Mesothelial cell of epicardium (in vitro differentiated cells): ENCODE measurements around the gene RASSF5. TPM values are rescaled to one million over a fixed set of nuclear protein-coding genes. Genes with fewer than 3 reads are reported as not detected.

Source experiments
- DNase-seq, 2 experiments: peaks; one replicate each; pipeline ENCODE4 v3.0.0; 2021; ENCODE audit warnings: low spot score in 2 of 2; ENCODE audit not compliant: unreplicated experiment in 2 of 2
- H3K27ac Mint-ChIP-seq: 2 replicates; pipeline ENCODE4 v1.8.0; 2021; ENCODE audit warnings: mixed read lengths
- H3K27me3 Mint-ChIP-seq: 2 replicates; pipeline ENCODE4 v1.8.0; 2021; ENCODE audit warnings: low read depth, mixed read lengths
- H3K36me3 Mint-ChIP-seq: 2 replicates; pipeline ENCODE4 v1.8.0; 2021; ENCODE audit warnings: mixed read lengths
- H3K4me1 Mint-ChIP-seq: 2 replicates; pipeline ENCODE4 v1.8.0; 2021; ENCODE audit warnings: mixed read lengths
- H3K4me3 Mint-ChIP-seq: 2 replicates; pipeline ENCODE4 v1.8.0; 2021; ENCODE audit warnings: mild to moderate bottlenecking, moderate library complexity, mixed read lengths
- H3K9me3 Mint-ChIP-seq: 2 replicates; pipeline ENCODE4 v1.8.0; 2021; ENCODE audit warnings: mixed read lengths
- CTCF ChIP-seq: fragments of 200-600 bp; sonication (generic); IDR thresholded peaks from one replicate; pipeline ENCODE4 v1.5.0; 2021; ENCODE audit warnings: antibody characterized with exemption; ENCODE audit not compliant: unreplicated experiment
- total RNA-seq: library from RNA; stranded (reverse); gene quantifications from 3 replicates; pipeline ENCODE4 v1.2.1, GENCODE V29; 2021

Gene RASSF5
- total RNA-seq, 1 donor from 2014 or later: 6.8 TPM

- H3K9me3 Mint-ChIP-seq: no peaks in the 10 kb centered on the region
- peaks cover 2% of the 10 kb centered on the region for H3K36me3 Mint-ChIP-seq
- TF ChIP-seq CTCF: peak; percentile 84
- H3K27me3 Mint-ChIP-seq: no peaks in the 10 kb centered on the region
- peaks cover 22% of the 10 kb centered on the region for H3K4me1 Mint-ChIP-seq
- peak; percentile 62 to 90 for DNase-seq
- H3K4me3 Mint-ChIP-seq: peak overlapping the region; percentile 26
- peak overlapping the region; percentile 57 for H3K27ac Mint-ChIP-seq
Observed at GRCh38 chr1:206489980-206490770, 17.2 kb upstream of the RASSF5 start.

- H3K27me3 Mint-ChIP-seq: no peaks in the 10 kb centered on the region
- DNase-seq: no peak
- no peaks in the 10 kb centered on the region for H3K9me3 Mint-ChIP-seq
- peaks cover 2% of the 10 kb centered on the region for H3K36me3 Mint-ChIP-seq
- peaks cover 27% of the 10 kb centered on the region for H3K4me1 Mint-ChIP-seq
- H3K27ac Mint-ChIP-seq: peak overlapping the region; percentile 57
- peak overlapping the region; percentile 26 for H3K4me3 Mint-ChIP-seq
- no peak for TF ChIP-seq CTCF
Observed at GRCh38 chr1:206490771-206491405, 16.4 kb upstream of the RASSF5 start.

- no peak for DNase-seq
- no peaks in the 10 kb centered on the region for H3K27me3 Mint-ChIP-seq
Observed at GRCh38 chr1:206491616-206492015, 15.7 kb upstream of the RASSF5 start.

GRCh38 chr1:206492589-206492988 lies 14.7 kb upstream of the RASSF5 start:
- Mint-ChIP-seq H3K4me3 (no peak overlapping the region), H3K27ac (no peak overlapping the region), H3K27me3 (no peaks in the 10 kb centered on the region), H3K36me3 (peaks cover 2% of the 10 kb centered on the region), H3K9me3 (no peaks in the 10 kb centered on the region), H3K4me1 (peaks cover 27% of the 10 kb centered on the region)
- no peak for DNase-seq
- TF ChIP-seq CTCF: no peak

More at GRCh38 chr1:206491616-206492015, 15.7 kb upstream of the RASSF5 start:
- H3K36me3 Mint-ChIP-seq: peaks cover 2% of the 10 kb centered on the region
- no peak for TF ChIP-seq CTCF
- H3K27ac Mint-ChIP-seq: no peak overlapping the region
- no peaks in the 10 kb centered on the region for H3K9me3 Mint-ChIP-seq
- H3K4me1 Mint-ChIP-seq: peaks cover 31% of the 10 kb centered on the region
- no peak overlapping the region for H3K4me3 Mint-ChIP-seq

GRCh38 chr1:206493279-206493678 lies 14.1 kb upstream of the RASSF5 start:
- H3K4me1 Mint-ChIP-seq: peaks cover 27% of the 10 kb centered on the region
- no peak for DNase-seq
- peaks cover 2% of the 10 kb centered on the region for H3K36me3 Mint-ChIP-seq
- H3K4me3 Mint-ChIP-seq: no peak overlapping the region
- TF ChIP-seq CTCF: no peak
- H3K27ac Mint-ChIP-seq: no peak overlapping the region
- no peaks in the 10 kb centered on the region for H3K9me3 Mint-ChIP-seq
- H3K27me3 Mint-ChIP-seq: no peaks in the 10 kb centered on the region
